ENCODE measurements around the gene OBP2B. TPM values are rescaled to one million over a fixed set of nuclear protein-coding genes. Genes with fewer than 3 reads are reported as not detected.

OBP2B gene
- polyA plus RNA-seq, 2 donors: not detected

GRCh38 chr9:133163504-133164172, 45.4 kb downstream of the OBP2B start, which contains the start of gene GBGT1:
TSS of gene GBGT1 (minus strand) at chr9:133163914. CDS start at chr9:133162412, 1,502 bp downstream.
- no peaks in the 10 kb centered on the region for H3K27me3 ChIP-seq (ENCODE audit: control insufficient read depth in 1 of 2, insufficient read depth in 2 of 2, low read length in 2 of 2)
- no peaks in the 10 kb centered on the region for H3K9me3 ChIP-seq (ENCODE audit: control insufficient read depth in 2 of 2, insufficient read depth in 1 of 2, low read depth in 1 of 2, low read length in 1 of 2)
- peak within 1 kb of the TSS; percentile 68 to 73 for H3K4me3 ChIP-seq (ENCODE audit: low read depth in 1 of 2, low read length in 2 of 2)
- WGBS, 2 donors: 1 to 2% methylated on average over 55 to 56 of the region's 56 CpGs
- H3K36me3 ChIP-seq (ENCODE audit: control insufficient read depth in 2 of 2, insufficient read depth in 2 of 2, low read length in 1 of 2): no peaks in the 10 kb centered on the region
- H3K4me1 ChIP-seq (ENCODE audit: control insufficient read depth in 2 of 2, insufficient read depth in 2 of 2, low read length in 1 of 2): peaks cover 0 to 9% of the 10 kb centered on the region in 2 donors
- H3K27ac ChIP-seq (ENCODE audit: low read depth in 2 of 2, low read length in 1 of 2): peak within 1 kb of the TSS; percentile 27 to 32

- Histone ChIP-seq H3K4me3 (ENCODE audit: low read depth in 1 of 2, low read length in 2 of 2) (peak overlapping the region; percentile 68 to 73), H3K27ac (ENCODE audit: low read depth in 2 of 2, low read length in 1 of 2) (peak overlapping the region; percentile 27 to 32)
- WGBS, 2 donors: 33% methylated on average over 52 to 54 of the region's 54 CpGs
Observed at GRCh38 chr9:133162861-133163503, 46.1 kb downstream of the OBP2B start.

GRCh38 chr9:133161547-133161950, 47.5 kb downstream of the OBP2B start:
- 64 to 79% methylated on average over 4 of the region's 4 CpGs for WGBS, 2 donors
- H3K4me1 ChIP-seq (ENCODE audit: control insufficient read depth in 2 of 2, insufficient read depth in 2 of 2, low read length in 1 of 2): peaks cover 0 to 9% of the 10 kb centered on the region in 2 donors
- H3K27ac ChIP-seq (ENCODE audit: low read depth in 2 of 2, low read length in 1 of 2): no peak overlapping the region
- no peaks in the 10 kb centered on the region for H3K27me3 ChIP-seq (ENCODE audit: control insufficient read depth in 1 of 2, insufficient read depth in 2 of 2, low read length in 2 of 2)
- H3K4me3 ChIP-seq (ENCODE audit: low read depth in 1 of 2, low read length in 2 of 2): no peak overlapping the region
- H3K36me3 ChIP-seq (ENCODE audit: control insufficient read depth in 2 of 2, insufficient read depth in 2 of 2, low read length in 1 of 2): no peaks in the 10 kb centered on the region
- no peaks in the 10 kb centered on the region for H3K9me3 ChIP-seq (ENCODE audit: control insufficient read depth in 2 of 2, insufficient read depth in 1 of 2, low read depth in 1 of 2, low read length in 1 of 2)

More at GRCh38 chr9:133162861-133163503, 46.1 kb downstream of the OBP2B start:
- peaks cover 0 to 9% of the 10 kb centered on the region in 2 donors for H3K4me1 ChIP-seq (ENCODE audit: control insufficient read depth in 2 of 2, insufficient read depth in 2 of 2, low read length in 1 of 2)
- H3K9me3 ChIP-seq (ENCODE audit: control insufficient read depth in 2 of 2, insufficient read depth in 1 of 2, low read depth in 1 of 2, low read length in 1 of 2): no peaks in the 10 kb centered on the region
- no peaks in the 10 kb centered on the region for H3K27me3 ChIP-seq (ENCODE audit: control insufficient read depth in 1 of 2, insufficient read depth in 2 of 2, low read length in 2 of 2)
- H3K36me3 ChIP-seq (ENCODE audit: control insufficient read depth in 2 of 2, insufficient read depth in 2 of 2, low read length in 1 of 2): no peaks in the 10 kb centered on the region

DNA sequence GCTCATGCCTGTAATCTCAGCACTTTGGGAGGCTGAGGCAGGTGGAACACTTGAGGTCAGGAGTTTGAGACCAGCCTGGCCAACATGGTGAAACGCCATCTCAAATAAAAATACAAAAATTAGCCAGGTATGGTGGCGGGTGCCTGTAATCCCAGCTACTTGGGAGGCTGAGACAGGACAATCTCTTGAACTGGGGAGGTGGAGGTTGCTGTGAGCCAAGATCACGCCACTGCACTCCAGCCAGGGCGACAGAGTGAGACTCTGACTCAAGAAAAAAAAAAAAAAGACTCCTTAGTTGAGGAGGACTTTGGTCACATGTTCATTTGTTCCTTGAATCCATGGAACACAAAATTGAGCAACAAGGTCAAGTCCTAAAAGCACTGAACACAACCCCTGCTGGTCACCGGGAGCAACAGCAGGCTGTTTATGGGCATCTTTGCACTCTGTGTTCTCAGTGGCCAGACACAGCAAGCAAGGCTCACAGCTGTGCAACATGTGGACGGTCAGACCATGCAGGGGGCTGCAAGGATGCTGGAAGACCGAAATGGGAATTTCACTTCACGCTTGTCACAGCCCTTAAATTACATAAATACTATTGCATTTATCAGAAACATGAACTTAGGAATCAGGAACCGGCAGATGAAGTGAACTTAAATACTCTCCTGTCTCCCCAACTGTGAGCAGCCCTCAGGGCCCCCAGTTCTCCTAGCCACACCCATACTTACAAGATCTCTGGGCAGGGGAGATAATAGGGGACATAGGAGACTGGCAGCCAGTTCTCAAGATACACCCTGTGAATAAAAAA, 48.1 kb downstream of the OBP2B start:
- Histone ChIP-seq H3K4me1 (ENCODE audit: control insufficient read depth in 2 of 2, insufficient read depth in 2 of 2, low read length in 1 of 2) (peaks cover 0 to 9% of the 10 kb centered on the region in 2 donors), H3K27ac (ENCODE audit: low read depth in 2 of 2, low read length in 1 of 2) (no peak overlapping the region), H3K9me3 (ENCODE audit: control insufficient read depth in 2 of 2, insufficient read depth in 1 of 2, low read depth in 1 of 2, low read length in 1 of 2) (no peaks in the 10 kb centered on the region), H3K36me3 (ENCODE audit: control insufficient read depth in 2 of 2, insufficient read depth in 2 of 2, low read length in 1 of 2) (no peaks in the 10 kb centered on the region), H3K27me3 (ENCODE audit: control insufficient read depth in 1 of 2, insufficient read depth in 2 of 2, low read length in 2 of 2) (no peaks in the 10 kb centered on the region), H3K4me3 (ENCODE audit: low read depth in 1 of 2, low read length in 2 of 2) (no peak overlapping the region)
- WGBS, 2 donors: 58 to 64% methylated on average over 9 of the region's 9 CpGs

GRCh38 chr9:133158695-133159094, 50.4 kb downstream of the OBP2B start:
- no peaks in the 10 kb centered on the region for H3K9me3 ChIP-seq (ENCODE audit: control insufficient read depth in 2 of 2, insufficient read depth in 1 of 2, low read depth in 1 of 2, low read length in 1 of 2)
- peaks cover 0 to 9% of the 10 kb centered on the region in 2 donors for H3K4me1 ChIP-seq (ENCODE audit: control insufficient read depth in 2 of 2, insufficient read depth in 2 of 2, low read length in 1 of 2)
- H3K36me3 ChIP-seq (ENCODE audit: control insufficient read depth in 2 of 2, insufficient read depth in 2 of 2, low read length in 1 of 2): no peaks in the 10 kb centered on the region
- H3K4me3 ChIP-seq (ENCODE audit: low read depth in 1 of 2, low read length in 2 of 2): no peak overlapping the region
- H3K27ac ChIP-seq (ENCODE audit: low read depth in 2 of 2, low read length in 1 of 2): no peak overlapping the region
- H3K27me3 ChIP-seq (ENCODE audit: control insufficient read depth in 1 of 2, insufficient read depth in 2 of 2, low read length in 2 of 2): no peaks in the 10 kb centered on the region
- WGBS, 2 donors: 92 to 96% methylated on average over 3 of the region's 3 CpGs

Other genes starting within 250 kb of the OBP2B start
- gene GFI1B, start 230.6 kb downstream of the OBP2B start, polyA plus RNA-seq: under 1 TPM; 0.02 TPM
- 10 to 100 TPM; 46.3 to 64.0 TPM for gene GTF3C5, start 178.3 kb downstream of the OBP2B start, polyA plus RNA-seq
- gene CEL, start 147.3 kb downstream of the OBP2B start, polyA plus RNA-seq: 1 to 10 TPM; 2.1 to 3.3 TPM
- gene RALGDS, start 88.0 kb downstream of the OBP2B start, polyA plus RNA-seq: 10 to 100 TPM; 47.8 to 67.9 TPM
- gene GBGT1, start 45.3 kb downstream of the OBP2B start, polyA plus RNA-seq: 1 to 10 TPM; 2.1 to 3.7 TPM
- gene ABO, start 66.0 kb upstream of the OBP2B start, polyA plus RNA-seq: 10 to 100 TPM in 1 of 2 donors, 1 to 10 TPM in 1; 7.7 to 15.6 TPM
- gene SURF6, start 126.9 kb upstream of the OBP2B start, polyA plus RNA-seq: 10 to 100 TPM; 17.0 to 21.7 TPM
- 10 to 100 TPM in 1 of 2 donors, 1 to 10 TPM in 1; 7.3 to 12.0 TPM for gene MED22, start 138.9 kb upstream of the OBP2B start, polyA plus RNA-seq
- gene RPL7A, start 139.0 kb upstream of the OBP2B start, polyA plus RNA-seq: 1,000 to 10,000 TPM; 2,052 to 3,524 TPM
- gene SURF1, start 147.2 kb upstream of the OBP2B start, polyA plus RNA-seq: 10 to 100 TPM; 34.2 to 41.2 TPM
- 10 to 100 TPM; 32.9 to 36.4 TPM for gene SURF2, start 147.3 kb upstream of the OBP2B start, polyA plus RNA-seq
- 10 to 100 TPM; 39.7 to 64.7 TPM for gene SURF4, start 166.8 kb upstream of the OBP2B start, polyA plus RNA-seq
- 1 to 10 TPM in 1 of 2 donors, under 1 TPM in 1; 0.49 to 1.3 TPM for gene STKLD1, start 167.1 kb upstream of the OBP2B start, polyA plus RNA-seq
- 10 to 100 TPM; 10.6 to 15.2 TPM for gene REXO4, start 208.8 kb upstream of the OBP2B start, polyA plus RNA-seq
- 1 to 10 TPM; 1.2 to 4.3 TPM for gene ADAMTS13, start 213.1 kb upstream of the OBP2B start, polyA plus RNA-seq

All from esophagus (tissue), 2 donors.